ENCODE measurements around the gene ELP1.
"Not testable (repeated sequence)": the region's sequence is repeated elsewhere in the genome, so short reads cannot be mapped to it uniquely, and the experiment has no call there.

ELP1 gene, protein sequence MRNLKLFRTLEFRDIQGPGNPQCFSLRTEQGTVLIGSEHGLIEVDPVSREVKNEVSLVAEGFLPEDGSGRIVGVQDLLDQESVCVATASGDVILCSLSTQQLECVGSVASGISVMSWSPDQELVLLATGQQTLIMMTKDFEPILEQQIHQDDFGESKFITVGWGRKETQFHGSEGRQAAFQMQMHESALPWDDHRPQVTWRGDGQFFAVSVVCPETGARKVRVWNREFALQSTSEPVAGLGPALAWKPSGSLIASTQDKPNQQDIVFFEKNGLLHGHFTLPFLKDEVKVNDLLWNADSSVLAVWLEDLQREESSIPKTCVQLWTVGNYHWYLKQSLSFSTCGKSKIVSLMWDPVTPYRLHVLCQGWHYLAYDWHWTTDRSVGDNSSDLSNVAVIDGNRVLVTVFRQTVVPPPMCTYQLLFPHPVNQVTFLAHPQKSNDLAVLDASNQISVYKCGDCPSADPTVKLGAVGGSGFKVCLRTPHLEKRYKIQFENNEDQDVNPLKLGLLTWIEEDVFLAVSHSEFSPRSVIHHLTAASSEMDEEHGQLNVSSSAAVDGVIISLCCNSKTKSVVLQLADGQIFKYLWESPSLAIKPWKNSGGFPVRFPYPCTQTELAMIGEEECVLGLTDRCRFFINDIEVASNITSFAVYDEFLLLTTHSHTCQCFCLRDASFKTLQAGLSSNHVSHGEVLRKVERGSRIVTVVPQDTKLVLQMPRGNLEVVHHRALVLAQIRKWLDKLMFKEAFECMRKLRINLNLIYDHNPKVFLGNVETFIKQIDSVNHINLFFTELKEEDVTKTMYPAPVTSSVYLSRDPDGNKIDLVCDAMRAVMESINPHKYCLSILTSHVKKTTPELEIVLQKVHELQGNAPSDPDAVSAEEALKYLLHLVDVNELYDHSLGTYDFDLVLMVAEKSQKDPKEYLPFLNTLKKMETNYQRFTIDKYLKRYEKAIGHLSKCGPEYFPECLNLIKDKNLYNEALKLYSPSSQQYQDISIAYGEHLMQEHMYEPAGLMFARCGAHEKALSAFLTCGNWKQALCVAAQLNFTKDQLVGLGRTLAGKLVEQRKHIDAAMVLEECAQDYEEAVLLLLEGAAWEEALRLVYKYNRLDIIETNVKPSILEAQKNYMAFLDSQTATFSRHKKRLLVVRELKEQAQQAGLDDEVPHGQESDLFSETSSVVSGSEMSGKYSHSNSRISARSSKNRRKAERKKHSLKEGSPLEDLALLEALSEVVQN (N-terminal part only)

GRCh38 chr9:108933718-108934322 is at the start of gene ELP1:
ELP1 (minus strand) TSS chr9:108934124; CDS start chr9:108931146, 2,978 bp downstream.
- DNase-seq (ENCODE audit: low spot score), result peak; percentile 89

DNA sequence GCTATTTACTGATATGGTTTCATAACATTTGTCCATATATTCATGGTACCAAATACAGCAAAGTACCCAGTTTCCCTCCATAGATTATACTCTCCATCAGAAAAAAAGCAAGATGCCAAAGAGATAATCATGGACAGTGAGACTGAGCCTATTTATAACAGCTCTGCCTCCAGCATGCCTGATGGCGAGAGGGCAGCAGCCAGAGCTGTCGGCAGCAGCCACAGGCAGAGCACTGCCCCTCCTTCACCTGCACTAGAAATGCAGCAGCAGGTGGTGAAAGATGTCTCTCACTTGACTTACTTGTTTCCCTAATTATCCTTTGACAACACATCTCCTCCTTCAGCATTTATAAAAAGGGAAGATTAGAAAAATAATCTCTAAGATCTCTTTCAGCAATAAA is 47.0 kb upstream of the ELP1 start:
- no peak for DNase-seq (ENCODE audit: low spot score)

DNA sequence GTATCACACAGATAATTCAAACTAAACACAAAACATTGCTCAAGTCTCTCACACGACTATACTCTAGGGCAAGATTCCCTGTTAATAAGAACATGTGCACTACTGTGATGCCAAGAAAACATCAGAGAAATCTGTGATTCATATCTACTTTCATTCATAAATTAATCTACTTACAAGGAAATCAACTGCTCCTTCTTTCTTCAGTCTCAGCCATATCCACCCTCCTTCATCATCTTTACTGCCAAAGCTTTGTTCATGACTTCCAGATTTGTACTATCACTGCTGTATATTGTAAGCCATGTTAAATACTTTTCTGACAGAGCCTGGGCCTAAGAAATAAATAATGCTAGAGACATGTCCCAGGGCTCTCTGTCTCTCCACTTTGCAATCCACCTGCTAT is 44.3 kb upstream of the ELP1 start:
- no peak for DNase-seq (ENCODE audit: low spot score)

- no peak for DNase-seq (ENCODE audit: low spot score)
Observed at GRCh38 chr9:108973895-108974294, 40.0 kb upstream of the ELP1 start.

DNA sequence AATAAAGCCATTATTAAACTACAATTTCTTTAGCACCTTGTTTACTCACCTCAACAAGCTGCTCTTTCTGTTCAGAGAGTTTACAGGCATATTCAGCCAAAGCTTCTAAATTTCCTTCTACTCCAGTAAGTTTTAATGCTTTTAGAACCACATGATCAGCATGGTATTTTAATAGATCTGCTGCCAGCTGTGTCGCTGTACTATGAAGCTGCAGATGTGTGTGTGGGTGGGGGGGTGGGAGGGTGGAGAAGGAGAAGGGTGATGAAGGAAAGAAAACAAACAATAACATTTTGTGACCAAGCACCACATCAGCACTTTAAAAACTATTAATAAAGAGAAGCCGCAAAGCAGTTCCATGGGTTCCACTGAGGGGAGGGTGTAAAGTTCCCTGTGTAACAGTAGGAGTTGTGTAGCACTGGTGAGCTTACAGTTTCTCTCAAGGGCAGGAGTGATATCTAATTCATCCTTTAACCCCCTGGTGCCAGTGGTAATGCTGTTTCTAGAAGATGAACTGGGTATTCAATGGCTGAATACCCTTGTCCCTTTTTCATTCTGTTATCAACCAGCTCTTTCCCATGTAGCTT is 38.8 kb upstream of the ELP1 start:
- no peak for DNase-seq (ENCODE audit: low spot score)

DNA sequence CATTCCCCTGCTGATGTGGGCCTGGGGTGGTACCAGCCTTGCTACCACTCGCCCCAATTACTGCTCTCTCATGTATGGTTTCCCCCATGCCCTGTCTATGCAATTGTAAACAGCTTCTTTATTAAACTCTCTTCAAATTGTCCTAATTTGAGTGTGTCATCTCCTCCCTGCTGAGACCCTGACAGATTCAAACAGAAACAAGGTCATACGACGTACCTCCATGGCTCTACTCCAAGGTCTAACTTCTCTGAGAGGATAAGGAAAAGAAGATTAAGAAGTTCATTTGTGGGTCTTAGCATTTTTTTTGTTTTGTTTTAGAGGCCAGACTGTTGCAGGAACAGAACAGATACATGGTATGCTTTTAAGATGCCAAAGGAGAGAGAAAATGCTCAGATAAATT is 38.3 kb upstream of the ELP1 start:
- DNase-seq (ENCODE audit: low spot score), result no peak

DNA sequence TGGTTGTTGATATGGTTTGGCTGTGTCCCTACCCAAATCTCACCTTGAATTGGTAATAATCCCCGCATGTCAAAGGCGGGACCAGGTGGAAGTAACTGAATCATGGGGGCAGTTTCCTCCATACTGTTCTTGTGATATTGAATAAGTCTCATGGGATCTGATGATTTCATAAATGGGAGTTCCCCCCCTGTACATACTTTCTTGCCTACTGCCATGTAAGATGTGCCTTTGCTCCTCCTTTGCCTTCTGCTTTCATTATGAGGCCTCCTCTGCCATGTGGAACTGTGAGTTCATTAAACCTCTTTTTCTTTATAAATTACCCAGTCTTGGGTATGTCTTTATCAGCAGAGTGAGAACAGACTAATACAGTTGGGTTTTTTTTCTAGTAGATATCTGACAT is 37.5 kb upstream of the ELP1 start:
- not testable (repeated sequence) for DNase-seq (ENCODE audit: low spot score)

- DNase-seq (ENCODE audit: low spot score), result no peak
Observed at GRCh38 chr9:108967916-108968315, 34.0 kb upstream of the ELP1 start.

- no peak for DNase-seq (ENCODE audit: low spot score)
Observed at GRCh38 chr9:108963459-108964143, 29.7 kb upstream of the ELP1 start.

GRCh38 chr9:108961151-108961550 is 27.2 kb upstream of the ELP1 start:
- no peak for DNase-seq (ENCODE audit: low spot score)

- DNase-seq (ENCODE audit: low spot score), result no peak
Observed at GRCh38 chr9:108960331-108960730, 26.4 kb upstream of the ELP1 start.

GRCh38 chr9:108956631-108957026 is 22.7 kb upstream of the ELP1 start:
- DNase-seq (ENCODE audit: low spot score), result no peak

DNA sequence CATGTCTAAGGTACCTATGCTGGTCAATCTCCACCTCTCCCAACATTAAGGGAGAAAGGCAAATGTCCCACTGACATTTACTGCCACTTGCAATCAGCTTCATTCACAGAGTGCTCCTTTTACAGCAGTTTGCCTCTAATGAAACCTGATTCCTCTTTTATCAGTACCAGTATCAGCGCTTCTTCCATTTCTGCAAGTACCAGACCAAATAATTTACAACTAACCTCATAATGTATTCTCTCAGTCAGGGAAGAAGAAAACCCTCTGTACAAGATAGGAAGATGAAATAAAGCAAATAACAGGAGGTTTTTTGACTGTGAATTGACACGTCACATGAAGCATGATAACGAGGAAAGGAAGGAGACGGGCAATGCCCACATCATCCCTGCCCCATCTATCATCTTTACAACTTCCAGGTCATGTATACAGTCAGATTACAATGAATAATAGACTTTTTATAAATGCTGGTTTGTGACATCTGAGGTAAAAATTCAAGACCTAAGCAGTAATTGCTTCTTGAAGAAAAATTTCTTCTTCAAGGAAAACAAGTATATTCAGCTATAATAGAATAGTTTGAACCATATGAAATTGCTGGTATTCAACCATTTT is 22.2 kb upstream of the ELP1 start:
- DNase-seq (ENCODE audit: low spot score), result no peak

DNA sequence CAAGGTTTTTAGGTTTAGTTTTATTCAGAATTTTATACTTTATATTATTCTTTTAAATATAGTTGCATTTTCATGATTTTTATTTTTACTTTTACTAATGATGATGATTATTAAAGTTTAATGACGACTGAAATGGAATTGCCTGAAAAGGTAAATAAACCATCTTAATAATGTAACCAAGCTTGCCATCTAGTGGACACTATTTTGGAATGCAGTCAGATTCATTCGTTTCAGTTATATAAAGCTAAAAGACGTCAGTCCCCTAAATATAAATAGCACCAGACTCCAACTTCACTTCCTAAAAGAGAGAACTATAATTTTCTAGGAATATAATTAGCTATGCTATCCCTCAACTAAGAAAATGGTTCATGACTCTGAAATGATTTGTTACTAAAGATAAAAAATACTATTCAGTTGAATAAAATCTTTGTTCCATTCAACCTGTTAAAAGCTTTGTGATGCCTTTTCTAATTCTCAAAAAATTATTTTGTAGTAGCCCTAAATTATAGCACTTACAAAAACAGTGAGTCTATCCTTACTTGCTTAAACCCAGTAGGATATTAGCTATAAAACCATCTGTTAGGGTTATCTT is 20.2 kb upstream of the ELP1 start:
- DNase-seq (ENCODE audit: low spot score), result peak; percentile 28

DNA sequence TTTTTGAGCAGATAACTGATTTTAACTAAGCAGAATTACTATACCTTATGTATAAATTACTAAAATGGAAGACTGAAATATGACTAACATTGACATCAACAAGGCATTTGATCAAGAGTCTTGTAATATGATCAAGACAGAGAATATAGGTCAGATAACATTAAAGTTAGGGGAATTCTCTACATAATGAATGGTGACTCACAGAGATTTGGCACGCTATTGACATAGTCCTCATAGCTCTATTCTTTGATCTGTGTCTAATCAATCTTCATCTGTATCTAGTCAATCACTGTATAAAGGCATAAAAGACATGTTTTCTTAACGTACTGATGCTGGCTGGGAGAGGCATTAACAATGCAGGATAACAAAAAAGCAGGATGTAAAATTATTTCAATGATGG is 17.7 kb upstream of the ELP1 start:
- DNase-seq (ENCODE audit: low spot score), result no peak

GRCh38 chr9:108950168-108950567 is 16.2 kb upstream of the ELP1 start:
- DNase-seq (ENCODE audit: low spot score), result no peak

DNA sequence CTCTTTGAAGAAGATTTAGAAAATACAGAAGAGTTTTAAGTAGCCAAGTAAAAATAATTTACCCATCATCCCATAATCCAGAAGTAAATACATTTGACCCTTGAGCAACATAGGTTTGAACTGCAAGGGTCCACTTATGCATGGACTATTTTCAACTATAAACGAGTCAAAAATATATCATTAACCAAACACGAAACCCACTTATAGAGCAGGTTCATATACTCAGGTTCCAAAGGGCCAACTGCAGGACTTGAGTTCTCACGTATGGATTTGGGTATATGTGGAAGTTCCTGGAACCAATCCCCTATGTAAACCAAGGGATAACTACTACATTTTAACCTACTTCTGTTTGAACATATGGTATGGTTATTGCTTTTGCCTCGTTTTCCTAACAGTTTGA is 6.1 kb upstream of the ELP1 start:
- no peak for DNase-seq (ENCODE audit: low spot score)

DNA sequence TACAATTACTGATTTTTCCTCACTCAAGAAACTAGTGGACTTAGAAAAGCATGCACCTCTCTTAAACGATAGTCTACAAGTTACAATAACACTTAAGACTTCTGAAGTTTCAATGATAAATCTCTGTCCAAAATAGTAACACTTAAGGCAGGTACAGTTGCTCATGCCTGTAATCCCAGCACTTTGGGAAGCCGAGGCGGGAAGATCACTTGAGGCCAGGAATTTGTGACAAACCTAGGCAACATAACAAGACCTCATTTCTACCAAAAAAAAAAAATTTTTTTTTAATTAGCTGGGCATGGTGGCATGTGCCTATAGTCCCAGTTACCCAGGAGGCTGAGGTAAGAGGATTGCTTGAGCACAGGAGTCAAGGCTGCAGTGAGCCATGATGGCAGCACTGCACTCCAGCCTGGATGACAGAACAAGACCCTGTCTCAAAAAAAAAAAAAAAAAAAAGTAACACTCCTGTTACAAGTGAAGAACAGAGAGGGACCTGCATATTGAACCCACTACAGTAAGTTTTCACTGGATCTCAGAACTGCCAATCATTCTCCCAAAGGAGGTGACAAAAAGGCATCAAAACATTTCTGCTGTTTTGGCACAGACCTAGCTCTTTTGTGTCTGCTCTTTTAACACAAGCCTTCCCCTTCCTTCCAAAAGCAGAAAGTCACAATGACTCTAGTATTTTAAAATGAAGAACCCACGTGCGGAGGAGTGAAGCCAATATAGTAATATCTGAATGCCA is 3.8 kb upstream of the ELP1 start:
- no peak for DNase-seq (ENCODE audit: low spot score)

- DNase-seq (ENCODE audit: low spot score), result peak; percentile 91
Observed at GRCh38 chr9:108934323-108934893, 484 bp upstream of the ELP1 start, which contains the start of gene ABITRAM. ABITRAM (plus strand) TSS chr9:108934400; CDS start chr9:108934487, 87 bp downstream.

Data from germinal center (tissue), 1 donor.